ENCODE measurements around the gene UNC5B.

DNA sequence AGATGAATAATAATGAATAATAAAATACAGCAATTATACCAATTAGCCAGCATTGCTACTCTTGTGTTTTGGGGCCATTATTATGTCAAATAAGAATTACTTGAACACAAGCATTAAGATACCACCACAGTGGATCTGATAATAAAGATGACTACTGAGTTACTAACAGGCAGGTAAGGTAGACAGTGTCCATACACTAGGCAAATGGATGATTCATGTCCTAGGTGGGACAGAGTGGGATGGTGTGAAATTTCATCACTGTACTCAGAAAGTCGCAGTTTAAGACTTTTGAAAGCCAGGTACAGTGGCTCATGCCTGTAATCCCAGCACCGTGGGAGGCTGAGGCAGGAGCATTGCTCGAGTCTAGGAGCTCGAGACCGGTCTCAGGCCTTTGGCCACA is 8.7 kb upstream of the UNC5B start:
- TF ChIP-seq, protein P1, sequence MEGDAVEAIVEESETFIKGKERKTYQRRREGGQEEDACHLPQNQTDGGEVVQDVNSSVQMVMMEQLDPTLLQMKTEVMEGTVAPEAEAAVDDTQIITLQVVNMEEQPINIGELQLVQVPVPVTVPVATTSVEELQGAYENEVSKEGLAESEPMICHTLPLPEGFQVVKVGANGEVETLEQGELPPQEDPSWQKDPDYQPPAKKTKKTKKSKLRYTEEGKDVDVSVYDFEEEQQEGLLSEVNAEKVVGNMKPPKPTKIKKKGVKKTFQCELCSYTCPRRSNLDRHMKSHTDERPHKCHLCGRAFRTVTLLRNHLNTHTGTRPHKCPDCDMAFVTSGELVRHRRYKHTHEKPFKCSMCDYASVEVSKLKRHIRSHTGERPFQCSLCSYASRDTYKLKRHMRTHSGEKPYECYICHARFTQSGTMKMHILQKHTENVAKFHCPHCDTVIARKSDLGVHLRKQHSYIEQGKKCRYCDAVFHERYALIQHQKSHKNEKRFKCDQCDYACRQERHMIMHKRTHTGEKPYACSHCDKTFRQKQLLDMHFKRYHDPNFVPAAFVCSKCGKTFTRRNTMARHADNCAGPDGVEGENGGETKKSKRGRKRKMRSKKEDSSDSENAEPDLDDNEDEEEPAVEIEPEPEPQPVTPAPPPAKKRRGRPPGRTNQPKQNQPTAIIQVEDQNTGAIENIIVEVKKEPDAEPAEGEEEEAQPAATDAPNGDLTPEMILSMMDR (IDR thresholded peaks at IDR 0.05) = no peak
- no peak for TF ChIP-seq POLR2A (IDR thresholded peaks at IDR 0.05)
